ENCODE results near the gene FXYD5.

DNA sequence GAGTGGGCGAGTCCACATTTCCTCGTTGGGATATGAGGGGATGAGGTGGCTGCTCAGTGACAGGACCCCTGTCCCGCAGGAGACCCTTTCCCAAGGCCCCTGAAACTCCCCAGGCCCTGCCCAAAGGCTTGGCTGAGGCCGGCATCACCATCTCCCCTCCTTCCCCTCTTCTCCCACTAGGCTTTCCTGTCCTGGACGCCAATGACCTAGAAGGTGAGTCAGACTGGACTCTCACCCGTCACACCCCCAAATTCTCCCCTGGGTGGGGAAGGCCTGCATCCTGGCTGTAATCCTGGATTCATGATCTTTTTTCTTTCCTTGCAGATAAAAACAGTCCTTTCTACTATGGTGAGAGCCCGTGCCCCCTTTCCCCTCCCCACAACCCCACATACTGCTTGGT is 33.6 kb upstream of the FXYD5 start:
- TF ChIP-seq FOXM1 (IDR thresholded peaks at IDR 0.05; ENCODE audit: borderline replicate concordance) (no peak), BHLHE40 (IDR thresholded peaks at IDR 0.05; ENCODE audit: borderline replicate concordance) (no peak), SP1 (IDR thresholded peaks at IDR 0.05) (no peak), SUZ12 (IDR thresholded peaks at IDR 0.05) (no peak), FOXA1 (IDR thresholded peaks at IDR 0.05) (no peak), TARDBP (IDR thresholded peaks at IDR 0.05) (no peak)

Data from HEK293T (cell line).